ENCODE results near the gene COX6A1.
"Not testable (repeated sequence)": the region's sequence is repeated elsewhere in the genome, so short reads cannot be mapped to it uniquely, and the experiment has no call there.

Gene COX6A1

DNA sequence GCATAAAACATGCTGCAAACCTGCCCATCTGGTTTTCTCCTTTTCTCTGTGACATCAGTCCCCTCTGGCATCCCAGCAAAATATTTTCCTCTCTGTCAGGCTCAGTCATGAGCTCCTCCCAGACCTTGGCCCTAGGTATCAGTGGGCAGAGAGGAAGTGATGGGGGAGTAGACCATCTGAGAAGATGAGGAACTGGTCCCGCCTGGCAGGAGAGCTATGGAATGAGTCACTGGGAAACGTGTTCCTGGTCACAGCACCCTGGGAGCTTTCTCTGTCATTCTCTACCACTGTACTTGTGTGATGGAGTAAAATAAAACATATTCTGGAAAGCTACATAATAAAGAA lies 36.7 kb downstream of the COX6A1 start:
- Histone ChIP-seq H3K9ac (ENCODE audit: low read length) (no peak overlapping the region), H3K4me3 (ENCODE audit: low read length) (no peak overlapping the region), H3K27me3 (ENCODE audit: control insufficient read depth, insufficient read depth, low read length) (no peaks in the 10 kb centered on the region), H3K4me1 (ENCODE audit: control insufficient read depth, insufficient read depth, low read length) (no peaks in the 10 kb centered on the region), H3K36me3 (ENCODE audit: control insufficient read depth, insufficient read depth, low read length) (no peaks in the 10 kb centered on the region), H3K27ac (ENCODE audit: low read depth, low read length) (no peak overlapping the region)

DNA sequence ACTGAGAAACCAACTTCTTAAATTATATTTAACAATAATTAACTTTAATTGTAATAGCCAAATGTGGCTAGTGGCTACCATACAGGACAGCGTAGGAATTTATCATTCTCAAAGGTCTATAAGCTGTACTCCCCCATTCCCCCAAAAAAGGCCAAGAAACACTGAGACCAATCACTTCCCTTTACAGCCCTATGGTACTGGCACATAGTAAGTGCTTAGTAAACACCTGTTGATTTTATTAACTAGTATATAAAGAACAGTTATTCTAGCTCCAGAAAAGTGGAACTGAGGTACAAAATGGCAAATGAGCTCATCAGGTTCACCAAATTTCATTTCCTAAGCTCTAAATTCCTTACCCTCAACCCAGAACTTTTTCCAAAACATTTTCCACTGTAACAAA lies 37.7 kb downstream of the COX6A1 start:
- no peaks in the 10 kb centered on the region for H3K27me3 ChIP-seq (ENCODE audit: control insufficient read depth, insufficient read depth, low read length)
- no peak overlapping the region for H3K9ac ChIP-seq (ENCODE audit: low read length)
- H3K4me3 ChIP-seq (ENCODE audit: low read length): no peak overlapping the region
- no peaks in the 10 kb centered on the region for H3K4me1 ChIP-seq (ENCODE audit: control insufficient read depth, insufficient read depth, low read length)
- no peaks in the 10 kb centered on the region for H3K36me3 ChIP-seq (ENCODE audit: control insufficient read depth, insufficient read depth, low read length)
- no peak overlapping the region for H3K27ac ChIP-seq (ENCODE audit: low read depth, low read length)

DNA sequence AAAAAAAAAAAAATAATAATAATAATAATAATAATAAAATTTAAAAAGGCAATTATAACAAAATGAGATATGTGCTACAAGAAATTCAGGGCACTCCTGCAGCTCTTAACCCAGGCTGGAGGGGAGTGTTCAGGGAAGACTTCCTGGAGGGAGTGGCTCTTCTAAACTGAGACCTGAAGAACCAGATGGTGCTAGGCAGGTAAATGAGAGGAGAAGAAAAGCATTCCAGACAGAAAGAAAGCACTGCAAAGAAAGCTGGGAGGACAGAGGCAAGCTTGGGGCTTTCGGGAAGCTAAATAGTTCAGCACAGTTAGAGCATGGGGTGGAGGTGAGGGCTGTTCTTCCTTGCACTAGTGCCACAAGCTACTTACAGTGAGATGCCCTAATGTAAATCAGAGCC lies 41.5 kb downstream of the COX6A1 start:
- Histone ChIP-seq H3K9ac (ENCODE audit: low read length) (no peak overlapping the region), H3K4me3 (ENCODE audit: low read length) (no peak overlapping the region), H3K27me3 (ENCODE audit: control insufficient read depth, insufficient read depth, low read length) (no peaks in the 10 kb centered on the region), H3K36me3 (ENCODE audit: control insufficient read depth, insufficient read depth, low read length) (no peaks in the 10 kb centered on the region), H3K4me1 (ENCODE audit: control insufficient read depth, insufficient read depth, low read length) (no peaks in the 10 kb centered on the region), H3K27ac (ENCODE audit: low read depth, low read length) (no peak overlapping the region)

DNA sequence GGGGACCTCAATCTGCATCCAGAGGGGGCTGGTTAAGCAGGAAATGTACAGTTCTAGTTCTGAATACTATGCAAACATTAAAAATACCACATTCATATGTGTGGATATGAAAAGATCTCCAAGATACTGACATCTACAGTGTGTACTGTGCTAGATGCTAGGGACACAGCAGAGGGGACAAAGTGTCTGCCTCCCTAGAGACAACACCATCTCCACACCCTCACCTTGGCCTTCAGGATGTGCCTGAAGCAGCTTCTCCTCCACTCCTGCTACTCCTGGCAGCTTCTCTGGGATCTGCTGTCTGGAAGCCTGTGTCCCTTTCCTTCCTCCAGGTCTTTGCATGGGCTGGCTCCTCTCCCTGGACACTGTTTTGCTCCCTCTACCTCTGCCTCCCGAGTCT lies 42.3 kb downstream of the COX6A1 start:
- H3K4me1 ChIP-seq (ENCODE audit: control insufficient read depth, insufficient read depth, low read length): no peaks in the 10 kb centered on the region
- no peak overlapping the region for H3K4me3 ChIP-seq (ENCODE audit: low read length)
- no peak overlapping the region for H3K27ac ChIP-seq (ENCODE audit: low read depth, low read length)
- H3K9ac ChIP-seq (ENCODE audit: low read length): no peak overlapping the region
- no peaks in the 10 kb centered on the region for H3K27me3 ChIP-seq (ENCODE audit: control insufficient read depth, insufficient read depth, low read length)
- no peaks in the 10 kb centered on the region for H3K36me3 ChIP-seq (ENCODE audit: control insufficient read depth, insufficient read depth, low read length)

DNA sequence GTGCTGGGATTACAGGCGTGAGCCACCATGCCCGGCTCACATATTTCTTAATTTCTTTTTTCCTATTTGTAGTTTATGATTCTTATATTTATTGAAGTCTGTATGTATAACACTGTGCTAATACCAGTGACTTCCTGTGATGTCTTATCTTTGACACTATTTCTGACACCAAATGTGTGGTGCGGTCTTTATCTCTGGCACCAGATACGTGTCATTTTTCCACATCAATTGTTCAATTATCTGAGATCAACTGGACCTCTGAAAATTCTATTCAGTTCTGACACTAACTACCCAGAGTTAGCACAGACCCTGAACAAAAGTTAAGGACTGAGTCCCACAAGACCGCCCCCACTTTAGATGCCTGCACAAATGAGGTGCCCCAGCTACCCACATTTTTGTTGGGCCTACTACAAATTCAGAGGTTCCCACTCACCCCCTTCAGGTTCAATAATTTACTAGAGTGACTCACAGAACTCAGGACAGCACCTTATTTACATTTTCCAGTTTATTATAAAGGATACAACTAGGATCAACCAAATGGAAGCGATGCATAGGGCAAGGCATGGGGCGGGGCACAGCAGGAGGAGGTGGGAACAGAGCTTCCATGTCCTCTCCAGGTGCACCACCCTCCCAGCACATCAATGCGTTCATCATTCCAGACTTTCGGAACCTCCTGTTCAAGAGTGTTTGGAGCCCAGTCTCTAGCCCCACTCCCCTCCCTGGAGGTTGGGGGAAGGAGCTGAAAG lies 43.3 kb downstream of the COX6A1 start:
- no peak overlapping the region for H3K9ac ChIP-seq (ENCODE audit: low read length)
- H3K27ac ChIP-seq (ENCODE audit: low read depth, low read length): no peak overlapping the region
- no peak overlapping the region for H3K4me3 ChIP-seq (ENCODE audit: low read length)
- no peaks in the 10 kb centered on the region for H3K4me1 ChIP-seq (ENCODE audit: control insufficient read depth, insufficient read depth, low read length)
- no peaks in the 10 kb centered on the region for H3K36me3 ChIP-seq (ENCODE audit: control insufficient read depth, insufficient read depth, low read length)
- no peaks in the 10 kb centered on the region for H3K27me3 ChIP-seq (ENCODE audit: control insufficient read depth, insufficient read depth, low read length)

DNA sequence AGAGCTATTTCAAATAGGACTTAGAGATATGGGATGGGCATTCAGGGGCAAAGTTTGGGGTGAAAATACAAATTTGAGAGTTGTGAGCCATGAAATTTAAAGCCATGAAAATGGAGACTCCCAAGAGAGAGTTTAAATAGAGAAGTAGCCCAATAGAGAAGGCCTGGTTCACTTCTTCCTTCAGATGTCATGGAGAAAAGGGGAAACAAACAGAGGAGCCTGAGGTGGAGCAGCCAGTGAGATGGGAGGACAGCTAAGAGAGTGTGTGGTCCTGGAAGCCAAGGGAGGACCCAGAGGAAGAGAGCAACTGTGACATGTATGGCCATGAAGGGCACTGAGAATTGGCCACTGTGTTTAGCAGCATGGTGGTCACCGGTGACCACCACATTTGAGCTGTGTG lies 45.7 kb downstream of the COX6A1 start:
- no peak overlapping the region for H3K27ac ChIP-seq (ENCODE audit: low read depth, low read length)
- H3K36me3 ChIP-seq (ENCODE audit: control insufficient read depth, insufficient read depth, low read length): no peaks in the 10 kb centered on the region
- H3K9ac ChIP-seq (ENCODE audit: low read length): no peak overlapping the region
- H3K27me3 ChIP-seq (ENCODE audit: control insufficient read depth, insufficient read depth, low read length): no peaks in the 10 kb centered on the region
- no peak overlapping the region for H3K4me3 ChIP-seq (ENCODE audit: low read length)
- H3K4me1 ChIP-seq (ENCODE audit: control insufficient read depth, insufficient read depth, low read length): no peaks in the 10 kb centered on the region

DNA sequence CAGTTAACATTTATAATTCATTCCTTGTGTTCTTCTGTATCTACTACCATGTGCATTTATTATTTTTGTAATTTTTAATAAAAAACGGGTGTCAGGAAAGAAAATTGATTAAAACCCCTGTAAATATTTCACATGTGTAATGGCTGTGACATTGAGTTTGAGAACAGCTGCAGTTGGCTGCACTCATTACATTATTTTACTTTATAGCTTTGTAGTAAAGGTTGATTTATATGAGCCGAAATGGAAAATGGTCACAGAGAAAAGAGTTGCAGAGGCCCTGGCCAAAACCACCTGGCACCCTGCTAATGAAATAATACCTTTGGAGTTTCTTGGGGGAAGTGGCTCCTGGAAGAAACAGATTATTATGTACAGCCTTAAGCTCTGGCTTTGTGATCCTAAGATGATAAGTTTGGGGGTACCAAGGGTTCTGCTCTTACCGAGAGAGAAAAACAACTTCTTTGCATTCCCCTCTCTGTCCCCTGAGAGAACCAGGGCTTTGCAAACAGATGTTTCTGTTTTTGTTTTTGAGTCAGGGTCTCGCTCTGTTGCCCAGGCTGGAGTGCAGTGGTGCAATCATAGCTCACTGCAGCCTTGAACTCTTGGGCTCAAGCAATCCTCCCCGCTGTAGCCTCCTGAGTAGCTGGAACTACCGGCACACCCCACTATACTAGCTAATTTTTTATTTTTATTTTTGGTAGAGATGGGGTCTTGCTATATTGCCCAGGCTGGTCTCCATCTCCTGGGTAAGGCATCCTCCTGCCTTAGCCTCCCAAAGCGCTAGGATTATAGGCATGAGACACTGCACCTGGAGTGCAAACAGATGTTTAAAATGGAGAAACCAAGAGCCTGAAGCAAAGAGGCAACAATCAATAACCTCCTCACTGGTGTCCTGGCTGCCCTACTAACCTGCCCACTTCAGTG lies 48.3 kb downstream of the COX6A1 start:
- Histone ChIP-seq H3K27me3 (ENCODE audit: control insufficient read depth, insufficient read depth, low read length) (no peaks in the 10 kb centered on the region), H3K4me1 (ENCODE audit: control insufficient read depth, insufficient read depth, low read length) (no peaks in the 10 kb centered on the region), H3K9ac (ENCODE audit: low read length) (no peak overlapping the region), H3K27ac (ENCODE audit: low read depth, low read length) (no peak overlapping the region), H3K36me3 (ENCODE audit: control insufficient read depth, insufficient read depth, low read length) (no peaks in the 10 kb centered on the region), H3K4me3 (ENCODE audit: low read length) (no peak overlapping the region)

DNA sequence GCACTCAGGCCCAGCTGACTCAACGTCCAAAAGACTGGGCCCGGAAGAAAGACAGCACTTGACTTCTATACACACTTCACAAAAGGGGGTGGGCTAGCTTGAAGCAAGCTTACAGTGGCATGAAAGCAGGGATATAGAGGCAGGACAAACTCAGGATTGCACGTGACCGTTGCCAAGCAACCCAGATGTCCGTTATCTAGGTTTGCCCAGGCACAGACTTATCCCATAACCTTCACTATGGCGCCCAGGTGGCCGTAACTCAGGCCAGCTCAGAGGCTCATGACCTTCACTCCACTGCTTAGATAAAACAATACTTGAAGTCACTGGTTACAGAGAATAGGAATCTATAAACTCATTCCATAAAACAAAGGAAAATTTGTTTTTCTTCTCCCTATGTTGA lies 49.6 kb downstream of the COX6A1 start:
- not testable (repeated sequence) for H3K27ac ChIP-seq (ENCODE audit: low read depth, low read length); H3K9ac ChIP-seq (ENCODE audit: low read length); H3K4me1 ChIP-seq (ENCODE audit: control insufficient read depth, insufficient read depth, low read length); H3K27me3 ChIP-seq (ENCODE audit: control insufficient read depth, insufficient read depth, low read length); H3K36me3 ChIP-seq (ENCODE audit: control insufficient read depth, insufficient read depth, low read length); H3K4me3 ChIP-seq (ENCODE audit: low read length)

DNA sequence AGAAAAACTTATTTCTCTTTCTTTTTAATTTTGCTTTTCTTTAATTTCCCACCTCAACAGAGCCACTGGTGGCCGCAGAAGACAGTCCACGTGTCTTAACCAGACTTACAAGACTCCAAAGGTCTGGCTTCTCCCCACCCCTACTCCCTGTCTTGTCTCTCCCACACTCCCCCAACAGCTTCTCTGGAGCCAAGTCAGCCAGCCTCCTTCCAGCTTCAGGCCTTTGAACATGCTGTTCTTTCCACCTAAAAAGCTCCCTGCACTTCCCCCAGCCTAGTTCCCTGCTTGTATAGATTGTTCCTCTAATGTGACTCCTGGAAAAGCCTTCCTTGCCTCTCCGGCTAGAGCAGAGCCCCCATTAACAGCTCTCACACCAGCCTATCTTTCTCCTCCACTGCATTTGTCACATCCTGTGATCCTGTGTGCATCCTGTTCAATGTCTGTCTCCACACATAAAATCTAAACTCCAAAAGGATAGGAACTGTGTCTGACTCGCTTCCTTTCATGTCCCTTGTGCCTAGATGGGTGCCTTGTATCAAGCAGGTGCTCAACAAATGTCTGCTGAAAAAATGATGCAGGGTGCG lies 50.2 kb downstream of the COX6A1 start:
- Histone ChIP-seq H3K4me1 (ENCODE audit: control insufficient read depth, insufficient read depth, low read length) (no peaks in the 10 kb centered on the region), H3K4me3 (ENCODE audit: low read length) (no peak overlapping the region), H3K36me3 (ENCODE audit: control insufficient read depth, insufficient read depth, low read length) (no peaks in the 10 kb centered on the region), H3K27me3 (ENCODE audit: control insufficient read depth, insufficient read depth, low read length) (no peaks in the 10 kb centered on the region), H3K9ac (ENCODE audit: low read length) (no peak overlapping the region), H3K27ac (ENCODE audit: low read depth, low read length) (no peak overlapping the region)

DNA sequence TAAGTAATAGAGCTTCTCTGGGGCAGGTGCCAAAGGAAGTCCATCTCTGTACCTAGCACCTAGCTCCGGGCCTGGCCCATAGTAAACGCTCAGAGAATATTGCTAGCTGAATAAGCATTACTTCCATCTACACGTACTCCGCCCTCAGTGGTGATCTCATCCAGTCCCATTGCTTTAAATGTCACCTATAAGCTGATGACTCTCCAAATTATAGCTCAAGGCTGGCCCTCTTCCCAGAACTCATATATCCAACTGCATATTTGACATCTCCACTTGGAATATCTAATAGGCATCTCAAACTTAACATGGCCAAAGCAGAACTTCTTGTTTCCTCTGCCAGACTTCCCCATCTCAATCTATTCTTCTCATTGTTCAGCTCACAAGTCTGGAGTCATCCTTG lies 51.1 kb downstream of the COX6A1 start:
- H3K27me3 ChIP-seq (ENCODE audit: control insufficient read depth, insufficient read depth, low read length): no peaks in the 10 kb centered on the region
- no peak overlapping the region for H3K27ac ChIP-seq (ENCODE audit: low read depth, low read length)
- H3K4me1 ChIP-seq (ENCODE audit: control insufficient read depth, insufficient read depth, low read length): no peaks in the 10 kb centered on the region
- H3K36me3 ChIP-seq (ENCODE audit: control insufficient read depth, insufficient read depth, low read length): no peaks in the 10 kb centered on the region
- H3K9ac ChIP-seq (ENCODE audit: low read length): no peak overlapping the region
- H3K4me3 ChIP-seq (ENCODE audit: low read length): no peak overlapping the region

DNA sequence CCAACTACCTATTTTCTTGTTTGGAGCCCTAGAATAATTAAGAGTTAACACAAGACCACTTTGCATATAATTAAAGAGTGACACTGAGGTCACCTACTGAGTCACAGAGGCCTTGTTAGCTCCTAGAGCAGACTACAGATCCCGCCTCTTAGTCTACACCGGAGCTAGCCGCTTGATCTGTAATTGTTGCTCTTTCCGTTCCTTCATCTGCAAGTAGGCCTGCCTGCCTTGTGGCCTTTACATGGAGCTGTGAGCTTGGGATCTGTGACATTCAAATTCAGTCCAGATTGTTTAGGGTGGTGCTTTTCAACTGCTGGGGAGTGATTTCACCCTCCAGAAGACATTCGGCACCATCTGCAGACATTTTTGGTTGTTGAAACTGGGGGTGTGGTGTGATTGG lies 52.4 kb downstream of the COX6A1 start:
- no peaks in the 10 kb centered on the region for H3K36me3 ChIP-seq (ENCODE audit: control insufficient read depth, insufficient read depth, low read length)
- no peaks in the 10 kb centered on the region for H3K4me1 ChIP-seq (ENCODE audit: control insufficient read depth, insufficient read depth, low read length)
- no peak overlapping the region for H3K9ac ChIP-seq (ENCODE audit: low read length)
- H3K27ac ChIP-seq (ENCODE audit: low read depth, low read length): no peak overlapping the region
- H3K4me3 ChIP-seq (ENCODE audit: low read length): no peak overlapping the region
- no peaks in the 10 kb centered on the region for H3K27me3 ChIP-seq (ENCODE audit: control insufficient read depth, insufficient read depth, low read length)

Data from rectal smooth muscle tissue (tissue), 1 donor.